ENCODE results near the gene ZNF664. TPM values are rescaled to one million over a fixed set of nuclear protein-coding genes. Genes with fewer than 3 reads are reported as not detected.

ZNF664 gene
- total RNA-seq, 1 donor, result 95.2 TPM

DNA sequence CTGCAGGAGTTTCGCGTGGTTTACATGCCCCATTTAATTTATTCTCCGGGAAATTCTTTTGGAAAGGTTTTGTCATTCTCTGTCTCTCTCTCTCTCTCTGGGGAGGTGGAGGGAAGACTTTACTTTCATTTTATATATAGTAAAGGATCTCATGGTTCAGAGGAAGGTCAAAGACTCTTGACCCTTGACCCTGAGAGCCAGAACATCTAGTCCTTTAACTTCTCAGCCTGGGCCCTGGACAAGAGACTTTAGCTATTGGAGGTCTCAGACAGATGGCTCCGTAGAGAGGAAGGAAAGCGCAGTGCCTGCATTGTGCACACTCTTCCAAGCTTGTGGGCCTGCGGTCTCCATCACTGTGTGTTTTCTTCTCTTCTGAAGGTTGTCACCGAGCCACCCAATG, 44.1 kb upstream of the ZNF664 start:
- Histone ChIP-seq H3K4me3 (ENCODE audit: insufficient read depth, low read length) (no peak overlapping the region), H3K27me3 (ENCODE audit: insufficient read depth, low read length) (peaks cover 4% of the 10 kb centered on the region), H3K9me3 (ENCODE audit: low read depth, low read length) (no peaks in the 10 kb centered on the region), H3K79me2 (ENCODE audit: insufficient read depth, low read length) (no peaks in the 10 kb centered on the region), H3K27ac (ENCODE audit: low read depth, low read length) (no peak overlapping the region), H3K4me2 (ENCODE audit: insufficient read depth, low read length) (no peak overlapping the region), H4K20me1 (ENCODE audit: insufficient read depth, low read length) (no peaks in the 10 kb centered on the region), H2AFZ (ENCODE audit: low read length) (no peak overlapping the region), H3K4me1 (ENCODE audit: insufficient read depth, low read length) (no peaks in the 10 kb centered on the region), H3K36me3 (ENCODE audit: insufficient read depth, low read length) (no peaks in the 10 kb centered on the region)
- DNase-seq (ENCODE audit: insufficient read length, low spot score, missing footprints), result no peak
- TF ChIP-seq, protein P1, sequence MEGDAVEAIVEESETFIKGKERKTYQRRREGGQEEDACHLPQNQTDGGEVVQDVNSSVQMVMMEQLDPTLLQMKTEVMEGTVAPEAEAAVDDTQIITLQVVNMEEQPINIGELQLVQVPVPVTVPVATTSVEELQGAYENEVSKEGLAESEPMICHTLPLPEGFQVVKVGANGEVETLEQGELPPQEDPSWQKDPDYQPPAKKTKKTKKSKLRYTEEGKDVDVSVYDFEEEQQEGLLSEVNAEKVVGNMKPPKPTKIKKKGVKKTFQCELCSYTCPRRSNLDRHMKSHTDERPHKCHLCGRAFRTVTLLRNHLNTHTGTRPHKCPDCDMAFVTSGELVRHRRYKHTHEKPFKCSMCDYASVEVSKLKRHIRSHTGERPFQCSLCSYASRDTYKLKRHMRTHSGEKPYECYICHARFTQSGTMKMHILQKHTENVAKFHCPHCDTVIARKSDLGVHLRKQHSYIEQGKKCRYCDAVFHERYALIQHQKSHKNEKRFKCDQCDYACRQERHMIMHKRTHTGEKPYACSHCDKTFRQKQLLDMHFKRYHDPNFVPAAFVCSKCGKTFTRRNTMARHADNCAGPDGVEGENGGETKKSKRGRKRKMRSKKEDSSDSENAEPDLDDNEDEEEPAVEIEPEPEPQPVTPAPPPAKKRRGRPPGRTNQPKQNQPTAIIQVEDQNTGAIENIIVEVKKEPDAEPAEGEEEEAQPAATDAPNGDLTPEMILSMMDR (IDR thresholded peaks at IDR 0.05; ENCODE audit: extremely low read depth, low read depth, low read length), result no peak

- Histone ChIP-seq H3K4me2 (ENCODE audit: insufficient read depth, low read length) (no peak overlapping the region), H4K20me1 (ENCODE audit: insufficient read depth, low read length) (no peaks in the 10 kb centered on the region), H3K27ac (ENCODE audit: low read depth, low read length) (no peak overlapping the region), H2AFZ (ENCODE audit: low read length) (no peak overlapping the region), H3K36me3 (ENCODE audit: insufficient read depth, low read length) (peaks cover under 1% of the 10 kb centered on the region), H3K9me3 (ENCODE audit: low read depth, low read length) (no peaks in the 10 kb centered on the region), H3K27me3 (ENCODE audit: insufficient read depth, low read length) (peaks cover 4% of the 10 kb centered on the region), H3K4me1 (ENCODE audit: insufficient read depth, low read length) (no peaks in the 10 kb centered on the region), H3K79me2 (ENCODE audit: insufficient read depth, low read length) (no peaks in the 10 kb centered on the region), H3K4me3 (ENCODE audit: insufficient read depth, low read length) (no peak overlapping the region)
- DNase-seq (ENCODE audit: insufficient read length, low spot score, missing footprints), result peak; percentile 62
- TF ChIP-seq, protein P1 (IDR thresholded peaks at IDR 0.05; ENCODE audit: extremely low read depth, low read depth, low read length), result no peak
These were observed 43.0 kb upstream of the ZNF664 start for GRCh38 chr12:123929946-123930583.

GRCh38 chr12:123931686-123932321, 41.2 kb upstream of the ZNF664 start:
- no peaks in the 10 kb centered on the region for H3K79me2 ChIP-seq (ENCODE audit: insufficient read depth, low read length)
- H3K27me3 ChIP-seq (ENCODE audit: insufficient read depth, low read length), result peaks cover 4% of the 10 kb centered on the region
- H2AFZ ChIP-seq (ENCODE audit: low read length), result no peak overlapping the region
- no peak for DNase-seq (ENCODE audit: insufficient read length, low spot score, missing footprints)
- no peak overlapping the region for H3K4me2 ChIP-seq (ENCODE audit: insufficient read depth, low read length)
- no peaks in the 10 kb centered on the region for H4K20me1 ChIP-seq (ENCODE audit: insufficient read depth, low read length)
- TF ChIP-seq, protein P1 (IDR thresholded peaks at IDR 0.05; ENCODE audit: extremely low read depth, low read depth, low read length), result no peak
- no peak overlapping the region for H3K27ac ChIP-seq (ENCODE audit: low read depth, low read length)
- H3K36me3 ChIP-seq (ENCODE audit: insufficient read depth, low read length), result peaks cover 16% of the 10 kb centered on the region
- H3K4me3 ChIP-seq (ENCODE audit: insufficient read depth, low read length), result no peak overlapping the region
- no peaks in the 10 kb centered on the region for H3K9me3 ChIP-seq (ENCODE audit: low read depth, low read length)
- H3K4me1 ChIP-seq (ENCODE audit: insufficient read depth, low read length), result no peaks in the 10 kb centered on the region

DNA sequence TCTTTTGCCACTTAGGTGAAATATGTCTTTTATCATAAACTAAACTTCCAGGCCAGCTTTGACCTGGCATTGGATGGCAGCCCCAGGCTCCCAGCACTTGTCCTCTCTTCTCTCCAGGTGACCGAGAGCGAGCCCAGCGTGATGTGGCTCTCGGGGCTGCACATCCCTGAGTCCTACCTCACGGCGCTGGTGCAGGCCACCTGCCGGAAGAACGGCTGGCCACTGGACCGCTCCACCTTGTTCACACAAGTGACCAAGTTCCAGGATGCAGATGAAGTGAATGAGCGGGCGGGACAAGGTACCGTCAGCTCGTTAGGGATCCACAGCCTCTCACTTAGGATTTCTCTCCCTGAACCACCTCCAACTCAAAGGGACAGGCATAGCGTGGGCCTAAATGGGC, 39.8 kb upstream of the ZNF664 start:
- no peaks in the 10 kb centered on the region for H4K20me1 ChIP-seq (ENCODE audit: insufficient read depth, low read length)
- H3K79me2 ChIP-seq (ENCODE audit: insufficient read depth, low read length), result no peaks in the 10 kb centered on the region
- H2AFZ ChIP-seq (ENCODE audit: low read length), result no peak overlapping the region
- H3K27me3 ChIP-seq (ENCODE audit: insufficient read depth, low read length), result peaks cover 4% of the 10 kb centered on the region
- no peak for DNase-seq (ENCODE audit: insufficient read length, low spot score, missing footprints)
- peaks cover 6% of the 10 kb centered on the region for H3K4me1 ChIP-seq (ENCODE audit: insufficient read depth, low read length)
- no peaks in the 10 kb centered on the region for H3K9me3 ChIP-seq (ENCODE audit: low read depth, low read length)
- H3K27ac ChIP-seq (ENCODE audit: low read depth, low read length), result no peak overlapping the region
- no peak overlapping the region for H3K4me2 ChIP-seq (ENCODE audit: insufficient read depth, low read length)
- H3K4me3 ChIP-seq (ENCODE audit: insufficient read depth, low read length), result no peak overlapping the region
- peaks cover 24% of the 10 kb centered on the region for H3K36me3 ChIP-seq (ENCODE audit: insufficient read depth, low read length)
- TF ChIP-seq, protein P1 (IDR thresholded peaks at IDR 0.05; ENCODE audit: extremely low read depth, low read depth, low read length), result no peak
